ENCODE results near the gene ARNT2.

- TF ChIP-seq, protein P1, sequence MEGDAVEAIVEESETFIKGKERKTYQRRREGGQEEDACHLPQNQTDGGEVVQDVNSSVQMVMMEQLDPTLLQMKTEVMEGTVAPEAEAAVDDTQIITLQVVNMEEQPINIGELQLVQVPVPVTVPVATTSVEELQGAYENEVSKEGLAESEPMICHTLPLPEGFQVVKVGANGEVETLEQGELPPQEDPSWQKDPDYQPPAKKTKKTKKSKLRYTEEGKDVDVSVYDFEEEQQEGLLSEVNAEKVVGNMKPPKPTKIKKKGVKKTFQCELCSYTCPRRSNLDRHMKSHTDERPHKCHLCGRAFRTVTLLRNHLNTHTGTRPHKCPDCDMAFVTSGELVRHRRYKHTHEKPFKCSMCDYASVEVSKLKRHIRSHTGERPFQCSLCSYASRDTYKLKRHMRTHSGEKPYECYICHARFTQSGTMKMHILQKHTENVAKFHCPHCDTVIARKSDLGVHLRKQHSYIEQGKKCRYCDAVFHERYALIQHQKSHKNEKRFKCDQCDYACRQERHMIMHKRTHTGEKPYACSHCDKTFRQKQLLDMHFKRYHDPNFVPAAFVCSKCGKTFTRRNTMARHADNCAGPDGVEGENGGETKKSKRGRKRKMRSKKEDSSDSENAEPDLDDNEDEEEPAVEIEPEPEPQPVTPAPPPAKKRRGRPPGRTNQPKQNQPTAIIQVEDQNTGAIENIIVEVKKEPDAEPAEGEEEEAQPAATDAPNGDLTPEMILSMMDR (IDR thresholded peaks at IDR 0.05), result no peak
- no peak for TF ChIP-seq POLR2A (IDR thresholded peaks at IDR 0.05)
These were observed 24.5 kb upstream of the ARNT2 start for GRCh38 chr15:80379693-80380092.
